ENCODE measurements around the gene COLEC12. TPM values are rescaled to one million over a fixed set of nuclear protein-coding genes. Genes with fewer than 3 reads are reported as not detected.
"Not testable (repeated sequence)": the region's sequence is repeated elsewhere in the genome, so short reads cannot be mapped to it uniquely, and the experiment has no call there.

Gene COLEC12
- total RNA-seq, 1 donor: 0.27 TPM

DNA sequence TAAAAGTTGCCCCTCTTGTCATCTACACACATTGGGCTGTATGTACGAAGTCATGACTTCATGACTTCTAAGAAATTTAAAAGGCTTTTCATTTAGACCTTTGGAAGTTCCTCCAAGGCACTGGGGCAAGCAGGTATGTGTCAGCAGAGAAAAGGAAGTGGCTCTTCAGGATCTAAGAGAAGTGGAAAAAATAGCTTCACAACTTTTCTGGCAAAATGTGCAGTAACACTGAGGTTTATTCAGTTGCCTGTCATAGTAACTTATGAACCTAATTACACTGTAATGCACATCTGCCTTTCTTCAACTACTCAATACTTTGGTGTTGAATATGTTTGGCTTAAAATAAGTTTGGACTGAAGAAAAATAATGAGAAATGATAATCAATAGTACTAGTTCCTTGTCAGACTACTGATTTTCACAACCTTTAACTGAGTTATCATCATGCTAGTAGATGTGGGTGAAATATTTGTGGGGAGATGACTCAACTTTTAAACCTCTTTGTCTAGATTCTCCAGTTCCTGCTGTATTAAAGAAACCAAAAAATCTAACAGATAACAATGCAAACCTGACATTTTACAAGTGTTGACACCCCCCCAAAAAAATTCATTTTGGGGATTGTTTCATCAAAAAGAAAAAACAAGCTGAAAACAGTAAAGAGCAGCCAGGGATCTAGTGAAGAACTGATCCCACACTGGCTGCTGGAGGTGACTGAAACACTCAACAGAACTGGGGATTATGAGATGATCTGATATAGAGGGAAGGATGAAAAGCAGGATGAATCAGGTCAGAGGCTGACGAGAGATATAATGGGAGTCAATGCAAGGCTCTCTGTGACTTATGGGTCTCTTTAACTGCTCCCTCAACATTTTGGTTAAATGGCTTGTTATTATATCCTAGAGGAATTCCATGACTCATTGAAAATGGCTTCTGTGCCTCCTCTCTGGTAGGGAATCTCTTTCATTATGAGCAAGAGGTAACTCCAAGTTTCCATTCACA is 84.6 kb downstream of the COLEC12 start:
- DNase-seq (ENCODE audit: low read depth in 2 of 3, low spot score in 2 of 3): no peak

DNA sequence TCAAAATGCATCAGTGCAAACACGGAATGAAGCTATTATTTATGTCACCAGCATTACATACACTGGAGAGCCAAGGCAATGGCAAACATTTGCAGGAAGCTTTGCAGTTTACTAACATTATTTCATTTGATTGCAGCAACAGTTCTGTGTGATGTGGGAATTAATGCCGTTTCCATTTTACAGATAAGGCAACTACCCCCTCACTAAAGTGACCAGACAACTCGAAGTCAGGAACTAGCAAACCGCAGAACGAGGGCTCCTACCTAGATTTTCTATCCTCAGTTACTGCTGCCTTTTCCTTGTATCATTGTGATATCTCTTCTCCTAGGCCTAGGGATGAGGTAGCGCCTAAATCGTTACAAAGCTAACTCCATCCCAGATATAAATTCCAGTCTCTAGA is 85.5 kb downstream of the COLEC12 start:
- DNase-seq (ENCODE audit: low read depth in 2 of 3, low spot score in 2 of 3): no peak

DNA sequence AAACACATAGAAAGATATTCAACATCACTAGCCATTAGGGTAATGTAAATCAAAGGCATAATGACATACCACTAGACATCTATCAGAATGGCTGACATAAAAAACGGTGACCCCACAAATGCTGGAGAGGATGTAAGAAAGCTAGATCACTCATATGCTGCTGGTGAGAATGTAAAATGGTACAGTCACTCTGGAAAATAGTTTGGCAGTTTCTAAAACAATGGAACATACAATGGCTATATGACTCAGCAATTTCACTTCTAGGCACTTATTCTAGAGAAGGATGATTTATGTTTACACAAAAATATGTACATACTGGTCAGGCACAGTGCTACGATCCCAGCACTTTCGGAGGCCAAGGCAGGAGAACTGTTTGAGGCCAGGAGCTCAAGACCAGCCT is 87.3 kb downstream of the COLEC12 start:
- DNase-seq (ENCODE audit: low read depth in 2 of 3, low spot score in 2 of 3): no peak

DNA sequence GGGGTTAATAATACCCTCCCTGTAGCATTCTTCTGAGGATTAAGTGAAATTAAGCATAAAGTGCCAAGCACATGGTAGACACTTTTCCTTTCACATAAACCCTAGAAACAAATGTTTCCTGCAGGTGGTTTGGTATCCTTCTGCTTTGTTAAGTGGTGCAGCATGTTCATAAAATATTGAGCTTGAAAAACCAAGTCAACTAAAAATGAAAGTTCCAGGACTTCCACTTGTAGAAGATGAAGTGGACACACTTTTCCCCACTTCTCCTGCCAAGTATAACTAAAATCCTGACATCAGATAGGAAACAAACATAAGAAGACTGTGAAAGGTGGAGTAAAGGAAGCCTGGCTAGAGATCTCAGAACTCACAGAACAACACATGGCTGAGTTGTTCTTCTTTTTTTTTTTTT is 90.5 kb downstream of the COLEC12 start:
- DNase-seq (ENCODE audit: low read depth in 2 of 3, low spot score in 2 of 3): peak in 1 of 3 donors; percentile 70

DNA sequence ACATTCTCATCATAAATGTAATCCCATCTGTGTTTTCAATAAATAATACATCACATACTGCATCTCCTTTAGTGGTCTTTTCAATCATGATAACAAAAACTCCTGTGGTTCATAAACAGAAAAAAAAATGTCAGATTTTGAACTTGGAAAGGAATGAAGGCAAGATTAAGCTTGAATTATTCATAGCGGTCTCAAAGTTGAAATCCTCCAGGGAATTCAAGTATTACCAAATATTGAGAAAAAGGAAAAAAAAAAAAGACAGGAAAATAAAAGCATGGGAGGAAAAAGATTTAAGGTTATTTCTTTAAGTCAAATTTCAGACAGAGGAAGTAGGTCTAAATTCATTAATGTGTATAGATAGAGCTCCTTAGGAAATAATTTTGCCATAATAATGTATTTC is 92.1 kb downstream of the COLEC12 start:
- DNase-seq (ENCODE audit: low read depth in 2 of 3, low spot score in 2 of 3): no peak

DNA sequence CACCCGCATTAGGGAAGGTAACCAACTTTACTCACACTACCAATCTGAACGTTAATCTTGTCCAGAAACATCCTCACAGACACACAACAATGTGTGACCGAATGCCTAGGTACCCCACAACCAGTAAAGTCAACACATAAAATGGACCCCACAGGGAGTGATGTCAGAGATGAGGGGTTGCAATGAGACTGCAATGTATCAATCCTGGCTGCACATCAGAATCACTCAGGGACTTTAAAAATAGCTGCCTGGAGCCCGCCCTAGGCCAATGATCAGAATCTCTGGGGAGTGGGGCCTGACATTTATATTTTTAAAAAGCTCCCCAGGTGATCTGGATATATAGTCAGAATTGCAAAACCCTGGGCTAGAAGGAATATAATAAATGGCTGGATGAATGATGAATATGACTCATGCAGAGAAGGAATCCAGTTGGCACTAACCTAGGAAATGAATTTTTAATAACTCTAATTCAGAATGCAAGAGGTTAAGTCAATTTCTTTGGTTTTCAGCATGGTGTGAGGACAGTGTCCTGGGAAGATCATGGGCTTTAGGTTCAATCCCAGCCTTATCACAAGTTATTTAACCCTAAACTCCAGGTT is 92.8 kb downstream of the COLEC12 start:
- DNase-seq (ENCODE audit: low read depth in 2 of 3, low spot score in 2 of 3): no peak

DNA sequence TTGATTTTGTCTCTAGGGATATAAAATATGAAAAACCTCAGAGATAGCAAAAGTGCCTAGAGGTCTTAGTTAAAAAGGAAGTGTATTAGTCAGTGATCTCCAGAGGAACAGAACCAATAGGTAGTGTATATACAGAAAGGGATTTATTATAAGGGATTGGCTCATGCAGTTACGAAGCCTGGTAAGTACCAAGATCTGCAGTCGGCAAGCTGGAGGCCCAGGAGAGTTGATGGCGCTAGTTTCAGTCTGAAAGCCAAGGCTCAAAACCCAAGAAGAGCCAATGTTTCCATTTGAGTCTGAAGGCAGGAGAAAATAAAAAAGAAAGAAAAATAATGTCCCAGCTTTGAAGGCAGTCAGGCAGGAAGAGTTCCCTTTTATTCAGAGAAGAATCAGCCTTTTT is 93.3 kb downstream of the COLEC12 start:
- DNase-seq (ENCODE audit: low read depth in 2 of 3, low spot score in 2 of 3): no peak

DNA sequence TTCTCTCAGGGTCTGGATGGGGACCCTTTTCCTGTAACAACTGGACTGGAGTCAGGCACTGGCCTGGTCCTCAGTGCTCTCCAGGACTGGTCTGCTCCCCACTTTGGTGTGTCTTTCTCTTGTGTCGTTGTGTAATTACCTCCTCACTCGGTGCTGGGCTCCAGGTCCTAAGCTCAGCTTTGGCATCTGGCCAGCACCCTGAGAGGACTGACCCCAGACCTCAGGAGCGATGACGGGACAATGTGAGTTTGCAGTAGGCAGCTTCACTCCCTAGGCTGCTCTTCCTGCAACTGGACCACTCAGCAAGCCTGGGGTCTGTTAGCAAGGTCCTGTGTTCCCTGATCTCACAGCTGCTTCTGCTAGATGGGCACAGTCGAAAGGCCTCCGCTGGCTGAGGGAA is 93.8 kb downstream of the COLEC12 start:
- no peak for DNase-seq (ENCODE audit: low read depth in 2 of 3, low spot score in 2 of 3)

DNA sequence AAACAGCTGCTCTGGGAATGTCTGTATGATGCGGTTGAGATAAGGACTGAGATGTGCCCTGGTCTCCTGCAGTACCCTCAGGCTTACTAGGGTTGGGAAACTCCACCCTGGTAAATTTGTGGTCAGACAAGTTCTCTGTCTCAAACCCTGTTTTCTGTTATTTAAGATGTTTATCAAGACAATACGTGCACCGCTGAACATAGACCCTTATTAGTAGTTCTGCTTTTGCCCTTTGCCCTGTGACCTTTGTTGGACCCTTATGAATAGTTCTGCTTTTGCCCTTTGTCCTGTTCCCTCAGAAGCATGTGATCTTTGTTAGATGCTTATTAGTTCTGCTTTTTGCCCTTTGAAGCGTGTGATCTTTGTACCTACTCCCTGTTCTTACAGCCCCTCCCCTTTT is 95.5 kb downstream of the COLEC12 start:
- DNase-seq (ENCODE audit: low read depth in 2 of 3, low spot score in 2 of 3): not testable (repeated sequence)

DNA sequence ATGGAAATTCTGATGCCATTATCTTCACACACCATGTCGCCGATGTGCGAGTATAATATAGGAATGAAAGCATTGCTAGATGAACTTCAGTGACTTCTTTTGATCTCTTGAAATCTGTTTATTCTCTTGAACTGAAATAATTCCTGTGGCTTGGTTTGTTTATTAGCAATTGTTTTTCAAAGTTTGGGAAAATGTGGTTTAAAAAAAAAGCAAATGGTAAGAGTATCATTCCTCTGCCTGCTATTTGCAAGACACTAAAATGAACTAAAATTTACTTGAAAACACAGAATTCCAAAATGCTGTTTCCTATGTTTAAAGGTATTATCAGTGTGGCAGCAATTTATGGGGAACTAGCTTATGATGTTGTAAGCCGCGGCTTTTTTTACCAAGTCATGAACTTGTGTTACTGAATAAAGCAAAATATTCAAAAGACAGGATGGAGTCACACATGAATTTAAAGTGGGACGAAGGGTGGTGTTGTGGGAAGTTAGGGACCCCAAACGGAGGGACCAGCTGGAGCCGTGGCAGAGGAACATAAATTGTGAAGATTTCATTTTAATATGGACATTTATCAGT is 96.4 kb downstream of the COLEC12 start:
- no peak for DNase-seq (ENCODE audit: low read depth in 2 of 3, low spot score in 2 of 3)

DNA sequence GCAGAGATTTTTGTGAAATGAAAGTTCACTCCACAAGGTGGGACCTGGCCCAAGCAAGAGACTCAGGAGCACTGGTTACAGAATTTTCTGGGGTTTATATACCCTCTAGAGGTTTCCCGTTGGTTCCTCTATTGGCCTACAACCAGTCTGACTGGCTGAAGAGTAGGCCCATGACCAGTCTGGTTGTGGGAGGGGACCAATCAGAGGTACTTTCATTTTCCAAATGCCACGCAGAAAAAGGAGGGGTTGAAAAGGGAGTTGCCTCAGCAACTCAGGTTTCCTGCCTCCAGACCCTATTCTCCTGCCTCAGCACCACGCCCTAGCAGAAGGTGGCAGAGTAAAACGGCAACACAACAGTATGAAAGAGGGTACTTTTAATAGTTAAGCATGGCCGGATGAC is 98.4 kb downstream of the COLEC12 start:
- DNase-seq (ENCODE audit: low read depth in 2 of 3, low spot score in 2 of 3): no peak

DNA sequence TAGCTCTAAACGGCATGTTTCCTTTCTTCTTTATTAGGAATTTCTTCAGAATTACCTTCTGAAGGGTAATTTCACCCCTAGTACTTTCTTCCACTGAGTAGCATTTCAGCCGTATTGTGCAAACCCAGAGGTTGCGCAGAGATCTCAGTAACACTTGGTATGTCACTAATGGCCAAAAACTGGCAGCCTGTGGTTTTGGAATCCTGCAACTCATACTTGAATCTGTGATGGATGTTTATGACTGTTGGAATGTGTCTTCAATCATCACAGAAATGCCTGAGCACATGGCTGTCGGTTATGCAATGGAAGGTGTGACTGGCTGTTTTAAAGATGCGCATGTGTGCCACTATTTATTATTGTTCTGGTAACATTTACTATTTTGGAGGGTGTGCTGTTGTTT is 100.0 kb downstream of the COLEC12 start:
- DNase-seq (ENCODE audit: low read depth in 2 of 3, low spot score in 2 of 3): no peak

DNA sequence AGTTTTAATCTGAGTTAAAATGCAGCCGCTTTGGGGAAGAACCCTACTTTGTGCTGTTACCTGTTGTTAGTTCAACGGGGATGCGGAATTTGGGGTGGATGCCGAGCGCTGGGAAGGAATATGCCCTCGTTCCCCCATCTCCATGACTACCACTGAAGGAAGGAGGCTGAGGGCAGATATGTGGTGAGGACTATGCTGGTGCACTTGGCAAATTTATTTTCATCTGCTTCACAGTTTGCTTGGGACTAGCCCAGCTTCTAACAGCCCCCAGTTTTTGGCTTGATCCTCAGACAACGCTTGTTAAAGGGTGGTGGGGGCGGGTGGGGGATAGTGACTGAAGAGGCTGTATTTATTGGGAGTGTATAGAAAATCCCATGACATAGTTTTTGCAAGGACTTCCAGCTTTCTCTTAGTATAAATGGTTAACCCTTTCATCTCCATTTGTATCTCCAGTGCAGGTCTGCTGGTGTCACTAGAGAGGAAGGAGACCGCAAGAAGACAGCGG is 100.8 kb downstream of the COLEC12 start:
- DNase-seq (ENCODE audit: low read depth in 2 of 3, low spot score in 2 of 3): no peak

DNA sequence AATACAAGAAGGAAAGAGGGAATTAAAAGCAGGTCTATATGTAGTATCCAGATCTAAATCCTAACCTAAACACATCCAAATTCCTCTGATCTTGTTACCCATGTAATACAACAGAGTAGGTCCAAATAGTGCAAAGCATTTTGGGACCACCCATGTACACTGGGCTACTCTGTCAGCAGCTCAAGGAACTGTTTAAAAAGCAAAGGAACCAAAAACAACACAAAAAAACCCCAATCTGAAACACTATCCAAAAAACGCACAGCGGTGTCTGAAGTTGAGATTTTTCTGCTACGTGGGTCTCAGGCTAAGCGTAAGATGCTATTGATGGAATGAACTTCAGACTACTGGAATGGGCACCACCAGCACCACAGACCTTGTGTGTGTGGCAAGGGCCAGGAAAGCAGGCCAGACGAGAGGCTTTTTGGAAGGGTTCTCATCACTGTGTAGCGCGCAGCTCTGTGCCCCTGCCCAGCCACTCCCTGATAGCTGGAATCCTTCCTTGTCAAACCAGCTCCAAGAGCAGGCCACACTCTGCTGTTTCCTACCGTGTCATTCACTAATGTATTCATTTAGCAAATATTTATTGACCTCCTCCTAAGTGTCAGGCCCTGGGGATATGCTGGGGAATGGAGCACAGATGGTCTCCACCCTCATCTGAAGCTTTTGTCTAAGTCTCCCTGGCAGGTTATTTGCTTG is 101.4 kb downstream of the COLEC12 start:
- DNase-seq (ENCODE audit: low read depth in 2 of 3, low spot score in 2 of 3): no peak

DNA sequence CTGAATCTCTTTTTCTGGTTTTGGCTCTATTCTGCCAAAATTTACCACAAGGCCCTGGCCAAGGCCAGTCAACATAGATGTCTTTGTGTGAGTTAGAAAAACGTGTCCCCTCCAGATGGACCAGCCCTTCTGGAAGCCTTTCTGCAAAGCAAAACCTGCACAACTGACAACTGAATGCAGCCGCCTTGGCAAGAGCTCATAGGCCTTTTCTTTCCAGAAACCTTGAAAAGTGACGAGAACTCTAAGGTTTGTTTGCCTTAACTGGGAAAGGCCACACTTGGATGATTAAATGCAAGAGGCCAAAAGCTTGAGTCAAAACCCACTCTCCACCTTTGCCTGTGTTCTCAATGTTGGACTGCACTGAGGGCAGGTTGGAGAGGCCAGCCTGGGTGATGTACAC is 103.9 kb downstream of the COLEC12 start:
- DNase-seq (ENCODE audit: low read depth in 2 of 3, low spot score in 2 of 3): no peak

DNA sequence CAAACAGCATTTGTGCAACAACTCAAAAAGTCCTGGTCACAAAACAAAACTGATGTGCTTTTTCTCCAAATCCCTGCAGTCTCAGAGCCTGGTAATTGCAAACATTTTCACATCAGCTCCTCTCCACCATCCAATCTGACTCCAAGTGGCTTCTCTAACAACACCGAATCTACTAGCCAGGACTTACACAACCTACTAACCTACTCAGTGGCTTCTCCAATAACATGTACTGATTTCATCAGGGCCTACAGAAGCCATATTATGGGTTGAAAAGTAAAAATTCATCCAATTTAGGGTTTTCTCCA is 104.3 kb downstream of the COLEC12 start:
- no peak for DNase-seq (ENCODE audit: low read depth in 2 of 3, low spot score in 2 of 3)

DNA sequence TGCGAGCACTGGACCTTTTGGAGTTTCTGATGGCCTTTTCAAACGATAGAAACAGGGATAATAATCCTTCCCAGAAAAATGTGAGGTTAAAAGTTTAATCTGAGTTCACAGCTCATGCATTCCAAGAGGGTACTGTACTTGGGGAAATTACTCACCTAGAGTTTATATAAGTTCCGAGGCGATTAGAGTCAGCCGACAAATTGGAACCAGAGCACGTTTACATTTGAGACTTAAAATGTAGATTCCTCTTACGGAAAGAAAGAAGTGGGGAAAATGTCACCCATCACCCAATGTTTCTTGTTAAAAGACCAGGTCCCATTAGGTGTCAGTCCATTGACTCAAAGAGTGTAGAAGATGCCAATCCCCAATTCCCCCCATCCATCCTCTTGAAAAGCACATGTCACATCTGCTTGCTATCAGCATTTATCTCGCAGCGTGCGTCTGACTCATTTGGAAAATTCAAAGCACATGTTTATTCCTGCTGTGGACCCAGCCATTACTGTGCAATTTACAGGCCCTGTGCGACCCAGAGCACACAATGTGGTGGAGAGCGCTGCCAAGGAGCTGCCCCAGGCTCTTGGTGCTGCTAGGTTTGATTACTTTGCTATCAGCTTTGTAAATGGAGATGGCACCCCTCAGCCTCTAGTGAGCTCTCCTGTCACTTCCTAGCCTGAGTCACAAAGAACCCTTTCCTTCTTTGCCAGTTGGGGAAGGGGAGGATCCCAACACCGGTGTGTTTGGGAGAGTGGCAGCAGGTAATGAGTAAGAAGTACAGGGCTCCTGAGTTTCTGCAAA is 104.8 kb downstream of the COLEC12 start:
- DNase-seq (ENCODE audit: low read depth in 2 of 3, low spot score in 2 of 3): no peak

DNA sequence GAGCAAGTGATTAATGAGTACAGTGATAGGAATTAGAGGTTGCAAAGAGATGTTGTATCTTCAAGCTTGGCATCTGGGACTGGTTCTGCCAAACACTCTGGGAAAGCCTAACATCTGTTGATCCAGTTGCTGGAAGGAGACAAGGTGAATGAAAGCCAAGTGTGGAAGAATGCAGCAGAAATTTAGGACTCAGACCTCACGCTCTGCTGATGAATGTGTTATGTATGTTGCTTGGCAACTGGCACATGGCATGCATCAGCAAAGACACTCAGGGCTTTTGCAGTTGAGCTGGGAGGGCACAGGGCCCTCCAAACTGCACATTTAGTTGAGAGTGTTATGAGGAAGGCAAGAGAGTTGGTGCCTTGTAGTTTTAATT is 105.5 kb downstream of the COLEC12 start:
- peak in 1 of 3 donors; percentile 44 for DNase-seq (ENCODE audit: low read depth in 2 of 3, low spot score in 2 of 3)

DNA sequence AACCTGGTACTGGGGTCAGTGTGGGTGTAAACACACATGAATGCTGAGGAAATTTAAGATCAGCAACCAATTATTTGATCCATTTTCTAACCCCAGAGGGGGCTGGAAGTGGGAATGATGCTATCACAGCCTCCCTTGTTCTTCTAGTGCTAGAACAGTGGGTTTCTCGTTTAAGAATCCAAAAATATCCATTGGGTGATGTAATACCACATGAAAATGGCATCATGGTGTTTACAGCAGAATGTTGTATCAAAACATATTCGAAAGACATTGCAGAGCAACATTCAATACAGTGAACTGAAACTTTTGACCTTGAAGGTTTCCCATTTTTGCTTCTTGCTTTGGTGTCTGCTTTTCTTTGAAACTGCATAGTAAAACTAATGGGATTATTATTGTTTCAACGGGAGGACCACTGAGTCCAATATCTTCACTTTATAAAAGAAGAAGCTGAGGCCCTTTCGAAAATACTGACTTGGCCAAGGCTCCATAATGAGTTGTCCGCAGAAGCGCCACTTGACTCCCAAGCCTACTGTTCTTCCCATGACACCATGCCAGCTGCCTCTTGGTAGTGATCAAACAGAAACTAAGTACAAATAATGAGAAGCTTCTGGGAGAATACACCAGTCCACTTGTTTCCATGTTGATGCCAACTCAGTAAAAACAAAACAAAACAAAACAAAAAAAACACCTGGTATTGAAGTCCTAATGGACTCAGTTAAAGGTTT is 106.1 kb downstream of the COLEC12 start:
- DNase-seq (ENCODE audit: low read depth in 2 of 3, low spot score in 2 of 3): no peak

DNA sequence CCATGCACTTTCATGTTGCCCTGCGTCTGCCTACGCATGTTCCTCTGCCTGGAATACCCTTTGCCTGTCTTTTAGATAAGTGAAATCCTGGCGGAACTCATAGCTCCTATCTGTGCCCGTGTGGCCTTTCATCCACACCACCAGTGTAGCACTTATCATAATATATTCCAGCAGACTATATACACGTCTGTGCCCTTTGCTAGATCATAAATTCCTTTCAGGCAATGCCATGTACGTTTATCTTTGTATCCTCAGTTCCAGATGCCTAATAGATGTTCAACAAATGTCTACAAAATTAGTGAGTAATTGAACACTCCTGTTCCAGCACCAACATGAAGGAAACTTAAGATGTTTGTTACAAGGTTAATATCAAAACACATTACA is 106.9 kb downstream of the COLEC12 start:
- no peak for DNase-seq (ENCODE audit: low read depth in 2 of 3, low spot score in 2 of 3)
